ENCODE results near the gene TMEM178A.

Gene TMEM178A

DNA sequence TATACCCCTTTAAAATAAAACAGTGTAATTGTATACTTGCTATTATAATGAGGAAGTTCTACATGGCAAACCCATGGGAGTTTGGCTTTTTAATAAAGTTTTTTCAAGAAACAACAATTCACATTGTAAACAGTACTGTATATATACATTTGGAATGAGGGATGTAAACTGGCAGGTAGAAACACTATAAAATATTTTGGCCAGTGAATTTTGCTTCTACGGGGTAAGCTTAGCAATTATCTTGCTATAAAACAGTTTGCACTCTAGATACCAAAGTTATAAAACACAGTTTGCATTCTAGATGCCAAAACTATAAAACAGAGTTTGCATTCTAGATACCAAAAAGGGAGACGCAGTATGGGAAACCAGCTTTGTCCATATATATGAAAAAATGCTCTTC is 96.7 kb downstream of the TMEM178A start:
- no peak for DNase-seq

Data from NCI-H510A treated with DMSO at 0.1 percent for 48 hours (cell line).